ENCODE results near the gene ATG5. TPM values are rescaled to one million over a fixed set of nuclear protein-coding genes. Genes with fewer than 3 reads are reported as not detected.
A peak's percentile ranks its signal among the peaks of the same experiment; 100 is the strongest.

ATG5 gene
- total RNA-seq, 4 donors from 2014 or later: 14.6 to 34.9 (median 25.3) TPM

DNA sequence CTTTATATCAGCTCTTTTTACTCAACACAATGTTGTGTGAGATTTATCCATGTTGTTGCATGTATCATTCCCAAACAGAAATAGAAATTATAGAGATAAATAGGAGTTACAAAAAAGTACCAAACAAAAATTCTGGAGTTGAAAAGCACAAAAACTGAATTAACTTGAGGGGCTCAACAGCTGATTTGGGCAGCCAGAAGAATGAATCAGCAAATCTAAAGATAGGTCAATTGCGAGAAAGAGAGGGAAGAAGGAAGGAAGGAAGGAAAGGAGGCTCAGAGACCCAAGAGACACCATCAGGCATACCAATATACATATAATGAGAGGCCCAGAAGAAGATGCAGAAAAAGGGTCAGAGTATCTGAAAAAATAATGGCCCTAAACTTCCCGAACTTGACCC is 98.9 kb downstream of the ATG5 start:
- TF ChIP-seq, protein P1, sequence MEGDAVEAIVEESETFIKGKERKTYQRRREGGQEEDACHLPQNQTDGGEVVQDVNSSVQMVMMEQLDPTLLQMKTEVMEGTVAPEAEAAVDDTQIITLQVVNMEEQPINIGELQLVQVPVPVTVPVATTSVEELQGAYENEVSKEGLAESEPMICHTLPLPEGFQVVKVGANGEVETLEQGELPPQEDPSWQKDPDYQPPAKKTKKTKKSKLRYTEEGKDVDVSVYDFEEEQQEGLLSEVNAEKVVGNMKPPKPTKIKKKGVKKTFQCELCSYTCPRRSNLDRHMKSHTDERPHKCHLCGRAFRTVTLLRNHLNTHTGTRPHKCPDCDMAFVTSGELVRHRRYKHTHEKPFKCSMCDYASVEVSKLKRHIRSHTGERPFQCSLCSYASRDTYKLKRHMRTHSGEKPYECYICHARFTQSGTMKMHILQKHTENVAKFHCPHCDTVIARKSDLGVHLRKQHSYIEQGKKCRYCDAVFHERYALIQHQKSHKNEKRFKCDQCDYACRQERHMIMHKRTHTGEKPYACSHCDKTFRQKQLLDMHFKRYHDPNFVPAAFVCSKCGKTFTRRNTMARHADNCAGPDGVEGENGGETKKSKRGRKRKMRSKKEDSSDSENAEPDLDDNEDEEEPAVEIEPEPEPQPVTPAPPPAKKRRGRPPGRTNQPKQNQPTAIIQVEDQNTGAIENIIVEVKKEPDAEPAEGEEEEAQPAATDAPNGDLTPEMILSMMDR (IDR thresholded peaks at IDR 0.05): no peak
- Histone ChIP-seq H3K27ac (no peak overlapping the region), H3K9me3 (no peaks in the 10 kb centered on the region), H3K36me3 (peaks cover 0 to 16% (median 0%) of the 10 kb centered on the region in 3 donors), H3K27me3 (no peaks in the 10 kb centered on the region), H3K4me3 (no peak overlapping the region), H3K4me1 (no peaks in the 10 kb centered on the region)
- 81 to 85% methylated on average over 2 of the region's 2 CpGs for WGBS, 2 donors
- intact Hi-C loops (cut with DNase I): loop anchor here (10.0 kb wide), 1 partner anchor 752 kb away; no protein-coding TSS in a partner anchor
- DNase-seq: no peak

DNA sequence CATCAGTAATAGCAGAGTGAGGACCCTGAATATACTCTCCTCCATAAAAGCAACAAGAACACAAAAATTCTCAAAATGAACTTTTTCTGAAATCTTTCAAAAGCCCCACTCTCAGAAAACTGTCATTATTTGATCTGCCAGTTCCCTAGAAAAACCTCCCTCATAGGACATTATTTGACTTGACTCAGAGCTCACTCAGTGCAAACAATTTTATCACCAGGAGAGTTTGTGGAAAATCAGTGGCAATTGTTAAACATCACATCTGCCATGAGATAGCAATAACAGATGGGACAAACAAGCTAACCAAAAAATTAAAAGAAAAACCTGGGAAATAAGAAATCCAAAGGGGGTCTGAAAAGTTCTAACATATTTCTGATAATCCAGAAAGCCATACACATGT is 100.0 kb downstream of the ATG5 start:
- peaks cover 0 to 16% (median 0%) of the 10 kb centered on the region in 3 donors for H3K36me3 ChIP-seq
- H3K27me3 ChIP-seq: no peaks in the 10 kb centered on the region
- DNase-seq: no peak
- TF ChIP-seq POLR2A (IDR thresholded peaks at IDR 0.05): no peak
- TF ChIP-seq, protein P1 (IDR thresholded peaks at IDR 0.05): no peak
- intact Hi-C loops (cut with DNase I): loop anchor here (10.0 kb wide), 1 partner anchor 751 kb away; no protein-coding TSS in a partner anchor
- H3K9me3 ChIP-seq: no peaks in the 10 kb centered on the region
- H3K4me1 ChIP-seq: no peaks in the 10 kb centered on the region
- no peak overlapping the region for H3K4me3 ChIP-seq
- H3K27ac ChIP-seq: no peak overlapping the region

DNA sequence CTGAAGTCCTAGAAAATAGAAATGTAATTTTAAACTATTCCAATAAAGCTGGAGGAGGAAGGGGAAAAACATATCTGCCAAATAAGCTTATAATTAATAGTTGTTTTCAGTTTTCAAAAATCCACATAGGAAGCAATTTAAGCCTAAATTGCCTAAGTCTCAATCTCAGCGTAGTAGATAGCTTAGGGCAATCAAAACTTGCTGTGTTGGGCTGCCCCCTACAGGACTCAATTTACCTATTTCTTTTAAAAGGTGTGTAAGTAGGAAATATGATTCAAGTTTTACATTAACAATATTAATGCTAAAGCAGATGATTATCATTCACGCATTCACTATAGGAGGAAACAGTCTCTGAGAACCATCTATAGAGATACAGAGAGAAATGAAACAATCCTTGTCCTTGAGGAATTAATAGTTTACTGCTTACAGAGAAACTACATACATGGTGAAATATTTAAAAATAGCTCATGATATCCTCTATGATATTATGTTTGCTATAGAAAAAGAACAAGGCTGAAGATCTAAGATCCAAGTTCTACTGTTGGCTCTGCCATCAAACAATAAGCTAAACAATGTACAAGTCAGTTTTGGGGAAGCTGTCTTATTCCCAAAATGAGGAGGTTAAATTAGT is 102.1 kb downstream of the ATG5 start:
- TF ChIP-seq, protein P1 (IDR thresholded peaks at IDR 0.05): peak; percentile 48 to 82 (median 62)
- no peak for TF ChIP-seq POLR2A (IDR thresholded peaks at IDR 0.05)
- no peak for DNase-seq
- H3K27me3 ChIP-seq: no peaks in the 10 kb centered on the region
- H3K27ac ChIP-seq: no peak overlapping the region
- WGBS, 2 donors: 31 to 39% methylated on average over 2 of the region's 2 CpGs
- no peaks in the 10 kb centered on the region for H3K9me3 ChIP-seq
- peaks cover 0 to 13% (median 0%) of the 10 kb centered on the region in 3 donors for H3K36me3 ChIP-seq
- H3K4me1 ChIP-seq: no peaks in the 10 kb centered on the region
- H3K4me3 ChIP-seq: no peak overlapping the region
- intact Hi-C loops (cut with DNase I): loop anchor here (10.0 kb wide), 1 partner anchor 749 kb away; no protein-coding TSS in a partner anchor

- Histone ChIP-seq H3K27me3 (no peaks in the 10 kb centered on the region), H3K4me1 (no peaks in the 10 kb centered on the region), H3K4me3 (no peak overlapping the region), H3K27ac (no peak overlapping the region), H3K9me3 (no peaks in the 10 kb centered on the region), H3K36me3 (no peaks in the 10 kb centered on the region)
- no peak for DNase-seq
- TF ChIP-seq POLR2A (IDR thresholded peaks at IDR 0.05): no peak
- TF ChIP-seq, protein P1 (IDR thresholded peaks at IDR 0.05): no peak
- intact Hi-C loops (cut with DNase I): loop anchor here (10.0 kb wide), 1 partner anchor 746 kb away; no protein-coding TSS in a partner anchor
Observed at GRCh38 chr6:106220485-106220884, 105.1 kb downstream of the ATG5 start.

DNA sequence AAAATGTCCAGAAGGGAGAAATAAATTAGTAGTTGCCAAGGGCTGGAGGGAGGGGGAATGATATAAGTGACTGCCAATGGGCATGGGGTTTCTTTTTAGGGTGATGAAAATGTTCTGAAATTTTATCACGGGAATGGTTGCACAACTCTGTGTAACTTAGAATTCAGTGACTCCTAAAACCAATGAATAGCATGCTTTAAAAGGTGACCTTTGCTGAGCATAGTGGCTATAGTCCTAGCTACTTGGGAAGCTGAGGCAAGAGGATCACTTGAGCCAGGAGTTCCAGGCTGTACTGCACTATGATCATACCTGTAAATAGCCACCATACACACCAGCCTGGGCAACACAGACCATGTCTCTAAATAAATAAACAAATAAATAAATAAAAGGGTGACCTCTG is 109.0 kb downstream of the ATG5 start:
- 78 to 85% methylated on average over 1 of the region's 1 CpG for WGBS, 2 donors
- H3K4me3 ChIP-seq: no peak overlapping the region
- intact Hi-C loops (cut with DNase I): no loop called here
- H3K4me1 ChIP-seq: no peaks in the 10 kb centered on the region
- H3K27ac ChIP-seq: no peak overlapping the region
- H3K27me3 ChIP-seq: no peaks in the 10 kb centered on the region
- no peaks in the 10 kb centered on the region for H3K36me3 ChIP-seq
- DNase-seq: no peak
- no peaks in the 10 kb centered on the region for H3K9me3 ChIP-seq
- TF ChIP-seq, protein P1 (IDR thresholded peaks at IDR 0.05): no peak
- no peak for TF ChIP-seq POLR2A (IDR thresholded peaks at IDR 0.05)

Data from esophagus squamous epithelium (tissue), 5 donors.